SU-DHL-6 (cell line): ENCODE data around the gene ADGRD2.

Source experiments
- CTCF ChIP-seq: fragments of 200-600 bp; sonication (generic); IDR thresholded peaks from one replicate; pipeline ENCODE4 v1.5.1; 2017; ENCODE audit warnings: antibody characterized with exemption, mild to moderate bottlenecking, low read length, moderate library complexity; ENCODE audit not compliant: insufficient read depth, poor library complexity, severe bottlenecking
- EZH2phosphoT487 ChIP-seq: fragments of 200-600 bp; sonication (generic), shearing (Covaris generic); conservative IDR thresholded peaks from 2 replicates; pipeline ENCODE4 v1.6.1; 2018; ENCODE audit warnings: mild to moderate bottlenecking, antibody characterized with exemption, low read length, moderate library complexity, mixed read lengths

DNA sequence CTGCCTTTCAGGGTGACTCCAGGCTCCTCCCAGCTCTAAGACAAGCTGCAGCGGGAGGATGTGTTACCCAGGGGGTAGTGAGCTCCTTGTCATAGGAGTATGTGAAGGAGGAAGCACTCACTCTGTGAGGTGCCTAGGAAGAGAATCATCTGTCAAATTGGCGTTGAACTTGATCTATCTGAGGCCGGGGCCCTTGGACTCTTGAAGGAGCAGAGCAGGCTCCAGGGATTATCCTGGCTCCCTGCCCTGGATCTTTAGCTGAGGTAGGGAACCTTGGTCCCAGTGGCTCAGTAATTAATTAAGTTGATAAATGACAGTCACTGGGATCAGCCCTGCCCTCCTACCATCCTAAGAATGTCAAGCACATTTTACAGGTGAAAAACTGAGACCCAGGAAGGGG lies 15.5 kb downstream of the ADGRD2 start:
- TF ChIP-seq CTCF (no peak), EZH2phosphoT487 (no peak)
